Gastrocnemius medialis (tissue), 4 donors: ENCODE measurements around the gene PI4K2B. TPM values are rescaled to one million over a fixed set of nuclear protein-coding genes. Genes with fewer than 3 reads are reported as not detected.

Experiments used
- ATAC-seq, 2 donors: fragments of 150-250 bp; one replicate each; pipeline ENCODE4 v1.9.1; 2016
- DNase-seq, 2 donors: peaks; one replicate each; pipeline ENCODE4 v3.0.0-alpha.2; 2019
- H3K27ac ChIP-seq, 4 donors: fragments of 200-600 bp; sonication (generic); 1 replicate in 1 of 4; 2 replicates in 3 of 4; pipeline ENCODE4 v1.5.1; 2016 to 2018; ENCODE audit warnings: mild to moderate bottlenecking in 2 of 4, moderate library complexity in 1 of 4
- H3K27me3 ChIP-seq, 3 donors: fragments of 200-600 bp; sonication (generic) in 2 of 3; 1 replicate in 1 of 3; 2 replicates in 2 of 3; pipeline versions ENCODE4 v1.5.1 to v1.6.0; 2016 to 2019; ENCODE audit warnings: mild to moderate bottlenecking in 1 of 3, moderate library complexity in 1 of 3
- H3K36me3 ChIP-seq, 2 donors: fragments of 200-600 bp; sonication (generic) in 1 of 2; one replicate each; pipeline ENCODE4 v1.5.1; 2017 to 2018
- H3K4me1 ChIP-seq, 2 donors: fragments of 200-600 bp; sonication (generic) in 1 of 2; one replicate each; pipeline ENCODE4 v1.5.1; 2016 to 2017; ENCODE audit warnings: mild to moderate bottlenecking in 2 of 2
- H3K4me3 ChIP-seq, 4 donors: fragments of 200-600 bp; sonication (generic) in 3 of 4; 1 replicate in 1 of 4; 2 replicates in 3 of 4; pipeline ENCODE4 v1.5.1; 2016 to 2019; ENCODE audit warnings: mild to moderate bottlenecking in 2 of 4
- H3K9me3 ChIP-seq, 3 donors: fragments of 200-600 bp; sonication (generic) in 2 of 3; 1 replicate in 1 of 3; 2 replicates in 2 of 3; pipeline ENCODE4 v1.5.1; 2016 to 2019
- POLR2A ChIP-seq, 2 donors: fragments of 450-650 bp; IDR thresholded peaks; one replicate each; pipeline ENCODE4 v1.6.1; 2017; ENCODE audit warnings: antibody characterized with exemption in 2 of 2, mild to moderate bottlenecking in 2 of 2, moderate library complexity in 2 of 2
- in situ Hi-C, 4 donors: fragments of 200-750 bp; cut with MboI; loops; one replicate each; pipeline versions ENCODE4 v1.15.0 to v1.8.0; 2017; ENCODE audit warnings: low sequenced_read_pairs in 4 of 4
- intact Hi-C: fragments of 100-400 bp; cut with DNase I; formaldehyde crosslinking; loops from one replicate; pipeline ENCODE4 v1.15.1; 2023; ENCODE audit warnings: low total_unique reads
- total RNA-seq, 4 donors: library from RNA; depleted of rRNA; stranded (reverse); fragments of >200 nt; gene quantifications; one replicate each; pipeline versions ENCODE4 v1.1.0 to v1.2.3, GENCODE V29; 2016
- TF ChIP-seq, protein P1 (sequence below), 5 experiments: fragments of 450-650 bp in 3 of 5; fragments of 200-600 bp in 2 of 5; sonication (generic) in 2 of 5; IDR thresholded peaks in 4 of 5; conservative IDR thresholded peaks in 1 of 5; 1 replicate in 4 of 5; 2 replicates in 1 of 5; pipeline ENCODE4 v1.5.1; 2016 to 2019; ENCODE audit warnings: antibody characterized with exemption in 5 of 5, mild to moderate bottlenecking in 3 of 5, moderate library complexity in 3 of 5

The PI4K2B gene
- total RNA-seq, 4 donors from 2014 or later, result 0.92 to 3.6 (median 3.0) TPM

DNA sequence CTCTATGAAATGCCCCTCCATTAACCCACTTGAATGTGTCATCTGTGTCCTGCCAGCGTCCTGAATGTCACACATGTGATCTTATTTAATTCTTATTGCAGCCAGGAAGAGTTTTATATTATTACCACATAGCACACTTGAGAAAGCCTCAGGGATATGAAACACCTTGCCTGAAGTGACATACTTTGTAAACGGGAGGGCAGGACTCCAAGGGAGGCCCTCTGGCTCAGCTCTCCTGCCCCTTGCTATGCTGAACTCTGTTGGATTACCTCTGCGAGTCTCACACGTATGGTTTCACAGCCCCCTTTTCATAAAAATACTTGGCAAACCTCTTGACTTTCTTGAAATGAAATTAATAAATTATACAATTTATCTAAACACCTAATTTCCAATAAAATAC, 67.6 kb downstream of the PI4K2B start:
- DNase-seq (no peak), ATAC-seq (no peak)
- H3K9me3 ChIP-seq, result no peaks in the 10 kb centered on the region
- no peaks in the 10 kb centered on the region for H3K36me3 ChIP-seq
- no peaks in the 10 kb centered on the region for H3K4me1 ChIP-seq
- no peak overlapping the region for H3K4me3 ChIP-seq
- TF ChIP-seq, protein P1, sequence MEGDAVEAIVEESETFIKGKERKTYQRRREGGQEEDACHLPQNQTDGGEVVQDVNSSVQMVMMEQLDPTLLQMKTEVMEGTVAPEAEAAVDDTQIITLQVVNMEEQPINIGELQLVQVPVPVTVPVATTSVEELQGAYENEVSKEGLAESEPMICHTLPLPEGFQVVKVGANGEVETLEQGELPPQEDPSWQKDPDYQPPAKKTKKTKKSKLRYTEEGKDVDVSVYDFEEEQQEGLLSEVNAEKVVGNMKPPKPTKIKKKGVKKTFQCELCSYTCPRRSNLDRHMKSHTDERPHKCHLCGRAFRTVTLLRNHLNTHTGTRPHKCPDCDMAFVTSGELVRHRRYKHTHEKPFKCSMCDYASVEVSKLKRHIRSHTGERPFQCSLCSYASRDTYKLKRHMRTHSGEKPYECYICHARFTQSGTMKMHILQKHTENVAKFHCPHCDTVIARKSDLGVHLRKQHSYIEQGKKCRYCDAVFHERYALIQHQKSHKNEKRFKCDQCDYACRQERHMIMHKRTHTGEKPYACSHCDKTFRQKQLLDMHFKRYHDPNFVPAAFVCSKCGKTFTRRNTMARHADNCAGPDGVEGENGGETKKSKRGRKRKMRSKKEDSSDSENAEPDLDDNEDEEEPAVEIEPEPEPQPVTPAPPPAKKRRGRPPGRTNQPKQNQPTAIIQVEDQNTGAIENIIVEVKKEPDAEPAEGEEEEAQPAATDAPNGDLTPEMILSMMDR (IDR thresholded peaks at IDR 0.05 in 4 of 5, conservative IDR thresholded peaks at IDR 0.05 in 1 of 5), result no peak
- TF ChIP-seq POLR2A (IDR thresholded peaks at IDR 0.05), result no peak
- in situ Hi-C loops (loop anchor here in 2 of 4 donors (10.0 to 25.0 kb wide), 2 partner anchors 67 to 139 kb away; partner anchors contain the start of genes PI4K2B (in 2 of the 2) and SEPSECS (in 1 of the 2)), intact Hi-C loops (no loop called here)
- no peaks in the 10 kb centered on the region for H3K27me3 ChIP-seq
- no peak overlapping the region for H3K27ac ChIP-seq

DNA sequence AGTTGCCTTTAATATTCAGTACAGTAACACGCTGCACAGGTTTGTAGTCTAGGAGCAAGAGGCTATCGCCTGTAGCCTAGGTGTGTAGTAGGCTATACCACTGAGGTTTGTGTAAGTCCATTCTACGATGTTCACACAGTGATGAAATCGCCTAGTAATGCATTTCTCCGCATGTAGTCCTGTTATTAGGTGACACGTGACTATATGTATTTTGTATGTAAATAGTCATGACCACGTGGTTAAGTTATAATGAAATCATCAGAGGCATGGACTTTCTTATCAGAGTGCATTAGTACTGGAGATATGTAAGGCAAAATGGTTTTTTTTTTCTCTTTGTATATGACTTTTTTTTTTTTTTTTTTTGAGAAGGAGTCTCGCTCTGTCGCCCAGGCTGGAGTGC, 68.8 kb downstream of the PI4K2B start:
- DNase-seq (no peak), ATAC-seq (no peak)
- H3K27me3 ChIP-seq, result no peaks in the 10 kb centered on the region
- intact Hi-C loops, result no loop called here
- no peak for TF ChIP-seq POLR2A (IDR thresholded peaks at IDR 0.05)
- TF ChIP-seq, protein P1 (IDR thresholded peaks at IDR 0.05 in 4 of 5, conservative IDR thresholded peaks at IDR 0.05 in 1 of 5), result no peak
- no peaks in the 10 kb centered on the region for H3K4me1 ChIP-seq
- H3K27ac ChIP-seq, result no peak overlapping the region
- H3K36me3 ChIP-seq, result no peaks in the 10 kb centered on the region
- no peaks in the 10 kb centered on the region for H3K9me3 ChIP-seq
- in situ Hi-C loops, result loop anchor here in 2 of 4 donors (10.0 to 25.0 kb wide), 2 partner anchors 68 to 140 kb away; partner anchors contain the start of genes PI4K2B (in 2 of the 2) and SEPSECS (in 1 of the 2)
- no peak overlapping the region for H3K4me3 ChIP-seq

DNA sequence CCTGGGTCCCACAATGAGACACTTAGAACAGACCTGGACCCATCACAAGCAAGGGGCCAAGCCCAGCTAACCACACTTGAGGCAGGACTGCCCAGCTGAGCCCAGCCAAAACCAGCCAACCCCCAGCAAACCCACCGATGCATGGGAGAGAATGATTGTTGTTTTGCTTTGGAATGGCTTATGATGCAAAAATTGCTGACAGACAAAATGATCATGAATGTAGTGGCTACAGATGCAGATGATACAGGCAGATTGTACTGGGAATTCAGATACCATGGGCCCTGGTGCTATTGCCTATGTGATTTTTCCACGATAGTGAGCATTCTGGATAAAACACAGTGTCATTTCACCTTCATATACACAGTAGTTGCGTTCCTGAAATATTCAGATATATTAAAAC, 69.7 kb downstream of the PI4K2B start:
- TF ChIP-seq, protein P1 (IDR thresholded peaks at IDR 0.05 in 4 of 5, conservative IDR thresholded peaks at IDR 0.05 in 1 of 5), result no peak
- TF ChIP-seq POLR2A (IDR thresholded peaks at IDR 0.05), result no peak
- intact Hi-C loops (no loop called here), in situ Hi-C loops (loop anchor here in 2 of 4 donors (10.0 to 25.0 kb wide), 2 partner anchors 69 to 141 kb away; partner anchors contain the start of genes PI4K2B (in 2 of the 2) and SEPSECS (in 1 of the 2))
- no peaks in the 10 kb centered on the region for H3K27me3 ChIP-seq
- no peaks in the 10 kb centered on the region for H3K36me3 ChIP-seq
- no peak overlapping the region for H3K4me3 ChIP-seq
- no peak overlapping the region for H3K27ac ChIP-seq
- H3K9me3 ChIP-seq, result no peaks in the 10 kb centered on the region
- no peaks in the 10 kb centered on the region for H3K4me1 ChIP-seq
- DNase-seq, result no peak
- ATAC-seq, result no peak

DNA sequence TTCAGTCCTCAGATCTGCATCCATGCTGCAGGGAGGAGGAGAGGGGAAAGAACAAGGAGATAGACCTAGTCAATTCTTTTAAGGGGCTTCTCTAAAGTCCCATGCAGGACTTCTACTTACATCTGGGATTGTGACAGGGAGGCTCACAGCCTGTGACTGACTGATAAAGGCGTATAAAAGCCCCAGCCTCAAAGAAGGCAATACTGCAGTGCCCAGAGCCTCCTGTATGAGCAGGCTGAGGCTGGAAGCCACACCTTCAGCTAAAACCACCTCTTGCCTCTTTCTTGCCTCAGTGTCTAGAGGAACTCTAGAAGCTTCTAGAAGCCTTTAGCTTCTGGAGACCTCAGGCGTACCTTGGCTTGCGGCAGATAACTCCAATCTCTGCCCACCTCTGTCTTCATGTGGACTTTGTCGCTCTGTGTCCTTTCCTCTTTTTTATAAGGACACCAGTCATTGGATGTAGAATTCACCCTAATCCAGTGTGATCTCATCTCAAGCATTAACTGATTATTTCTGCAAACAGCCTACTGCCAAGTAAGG, 72.8 kb downstream of the PI4K2B start:
- no peak for TF ChIP-seq POLR2A (IDR thresholded peaks at IDR 0.05)
- TF ChIP-seq, protein P1 (IDR thresholded peaks at IDR 0.05 in 4 of 5, conservative IDR thresholded peaks at IDR 0.05 in 1 of 5), result no peak
- in situ Hi-C loops (loop anchor here in 2 of 4 donors (10.0 to 25.0 kb wide), 2 partner anchors 72 to 144 kb away; partner anchors contain the start of genes PI4K2B (in 2 of the 2) and SEPSECS (in 1 of the 2)), intact Hi-C loops (no loop called here)
- Histone ChIP-seq H3K4me3 (no peak overlapping the region), H3K27me3 (no peaks in the 10 kb centered on the region), H3K4me1 (no peaks in the 10 kb centered on the region), H3K9me3 (no peaks in the 10 kb centered on the region), H3K36me3 (no peaks in the 10 kb centered on the region), H3K27ac (no peak overlapping the region)
- DNase-seq, result no peak
- ATAC-seq, result no peak
